ENCODE results near the gene CLINT1.
"Not testable (repeated sequence)": the region's sequence is repeated elsewhere in the genome, so short reads cannot be mapped to it uniquely, and the experiment has no call there.

The CLINT1 gene

GRCh38 chr5:157858527-157859226, at the start of gene CLINT1:
TSS of gene CLINT1 (minus strand) at chr5:157859145. CDS start at chr5:157858970, 175 bp downstream.
- DNase-seq, result peak; percentile 96

- no peak for DNase-seq
Observed at GRCh38 chr5:157908459-157908858, 49.5 kb upstream of the CLINT1 start.

- DNase-seq, result no peak
Observed at GRCh38 chr5:157907479-157907878, 48.5 kb upstream of the CLINT1 start.

GRCh38 chr5:157903117-157903450, 44.1 kb upstream of the CLINT1 start:
- DNase-seq, result no peak

GRCh38 chr5:157902449-157903116, 43.6 kb upstream of the CLINT1 start:
- DNase-seq, result no peak

- no peak for DNase-seq
Observed at GRCh38 chr5:157900644-157901043, 41.7 kb upstream of the CLINT1 start.

GRCh38 chr5:157893611-157894010, 34.7 kb upstream of the CLINT1 start:
- DNase-seq, result no peak

- no peak for DNase-seq
Observed at GRCh38 chr5:157892974-157893373, 34.0 kb upstream of the CLINT1 start.

GRCh38 chr5:157890836-157891597, 32.1 kb upstream of the CLINT1 start:
- DNase-seq, result no peak

- DNase-seq, result no peak
Observed at GRCh38 chr5:157888814-157889532, 30.0 kb upstream of the CLINT1 start.

- DNase-seq, result no peak
Observed at GRCh38 chr5:157886796-157887380, 27.9 kb upstream of the CLINT1 start.

GRCh38 chr5:157885051-157885450, 26.1 kb upstream of the CLINT1 start:
- DNase-seq, result not testable (repeated sequence)

GRCh38 chr5:157881498-157881897, 22.6 kb upstream of the CLINT1 start:
- not testable (repeated sequence) for DNase-seq

- no peak for DNase-seq
Observed at GRCh38 chr5:157877821-157878220, 18.9 kb upstream of the CLINT1 start.

GRCh38 chr5:157874861-157875260, 15.9 kb upstream of the CLINT1 start:
- no peak for DNase-seq

GRCh38 chr5:157870837-157871834, 12.2 kb upstream of the CLINT1 start:
- DNase-seq, result no peak

GRCh38 chr5:157867751-157868387, 8.9 kb upstream of the CLINT1 start:
- DNase-seq, result no peak

GRCh38 chr5:157866536-157866935, 7.6 kb upstream of the CLINT1 start:
- DNase-seq, result no peak

GRCh38 chr5:157865781-157866180, 6.8 kb upstream of the CLINT1 start:
- no peak for DNase-seq

- no peak for DNase-seq
Observed at GRCh38 chr5:157864067-157864466, 5.1 kb upstream of the CLINT1 start.
